Tibial artery (tissue), 4 donors: ENCODE measurements around the gene LIX1.
"Not testable (repeated sequence)": the region's sequence is repeated elsewhere in the genome, so short reads cannot be mapped to it uniquely, and the experiment has no call there.

ENCODE experiments used
- DNase-seq, 2 donors: peaks; one replicate each; pipeline ENCODE4 v3.0.0-alpha.2; 2019
- H3K27ac ChIP-seq, 2 donors: fragments of 200-600 bp; sonication (generic) in 1 of 2; 1 replicate in 1 of 2; 2 replicates in 1 of 2; pipeline ENCODE4 v1.5.1; 2018 to 2019; ENCODE audit warnings: mild to moderate bottlenecking in 1 of 2
- H3K27me3 ChIP-seq, 2 donors: fragments of 200-600 bp; sonication (generic) in 1 of 2; one replicate each; pipeline versions ENCODE4 v1.5.1 to v1.6.0; 2016 to 2019
- H3K36me3 ChIP-seq, 3 donors: fragments of 200-600 bp; sonication (generic) in 2 of 3; one replicate each; pipeline ENCODE4 v1.5.1; 2016 to 2019; ENCODE audit warnings: mild to moderate bottlenecking in 2 of 3
- H3K4me1 ChIP-seq, 4 donors: fragments of 200-600 bp; sonication (generic) in 2 of 4; 1 replicate in 3 of 4; 2 replicates in 1 of 4; pipeline ENCODE4 v1.5.1; 2016 to 2019
- H3K4me3 ChIP-seq, 2 donors: fragments of 200-600 bp; sonication (generic) in 1 of 2; 1 replicate in 1 of 2; 2 replicates in 1 of 2; pipeline ENCODE4 v1.5.1; 2018 to 2019; ENCODE audit warnings: mild to moderate bottlenecking in 2 of 2
- H3K9me3 ChIP-seq, 3 donors: fragments of 200-600 bp; sonication (generic) in 1 of 3; one replicate each; pipeline ENCODE4 v1.5.1; 2016 to 2019
- intact Hi-C: fragments of 100-400 bp; cut with DNase I; formaldehyde crosslinking; loops from one replicate; pipeline ENCODE4 v1.15.0; 2023; ENCODE audit warnings: low total_unique reads
- TF ChIP-seq, protein P1 (sequence below), 2 experiments: fragments of 200-600 bp in 1 of 2; fragments of 450-650 bp in 1 of 2; IDR thresholded peaks; one replicate each; pipeline ENCODE4 v1.5.1; 2017 to 2019; ENCODE audit warnings: antibody characterized with exemption in 2 of 2, mild to moderate bottlenecking in 1 of 2, moderate library complexity in 1 of 2

Gene LIX1

DNA sequence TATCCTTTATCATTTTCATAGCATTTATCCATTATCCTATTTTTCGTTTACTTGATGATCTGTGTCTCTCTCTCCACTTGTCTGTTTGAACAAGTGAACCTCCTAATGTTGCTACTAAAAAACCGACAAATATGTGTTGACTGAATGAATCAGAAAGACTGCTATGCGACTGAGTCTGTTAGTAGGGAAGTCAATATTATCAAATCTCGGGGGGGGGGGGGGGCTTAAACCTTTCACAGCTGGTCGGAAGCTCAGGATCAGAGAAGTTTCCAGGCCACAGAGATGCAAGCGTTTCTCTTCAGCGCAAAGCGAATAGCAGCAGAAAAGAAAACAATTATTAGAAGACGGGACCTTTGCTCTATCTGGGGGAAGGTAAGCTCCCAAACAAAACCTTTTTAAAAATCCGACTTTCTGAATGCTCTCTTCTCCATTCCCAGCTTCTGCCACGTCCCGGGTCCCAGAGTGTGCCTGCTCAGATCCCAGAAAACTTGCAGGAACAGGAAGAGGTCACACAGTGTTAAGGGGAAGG, 40.2 kb upstream of the LIX1 start:
- peak overlapping the region; percentile 81 to 84 for H3K27ac ChIP-seq
- intact Hi-C loops: loop anchor here (5.0 kb wide), 1 partner anchor 1590 kb away; the partner anchor contains the start of gene RGMB
- peaks cover 13 to 14% (median 13%) of the 10 kb centered on the region in 3 donors for H3K36me3 ChIP-seq
- peaks cover 0 to 29% (median 11%) of the 10 kb centered on the region in 4 donors for H3K4me1 ChIP-seq
- DNase-seq: no peak
- TF ChIP-seq, protein P1, sequence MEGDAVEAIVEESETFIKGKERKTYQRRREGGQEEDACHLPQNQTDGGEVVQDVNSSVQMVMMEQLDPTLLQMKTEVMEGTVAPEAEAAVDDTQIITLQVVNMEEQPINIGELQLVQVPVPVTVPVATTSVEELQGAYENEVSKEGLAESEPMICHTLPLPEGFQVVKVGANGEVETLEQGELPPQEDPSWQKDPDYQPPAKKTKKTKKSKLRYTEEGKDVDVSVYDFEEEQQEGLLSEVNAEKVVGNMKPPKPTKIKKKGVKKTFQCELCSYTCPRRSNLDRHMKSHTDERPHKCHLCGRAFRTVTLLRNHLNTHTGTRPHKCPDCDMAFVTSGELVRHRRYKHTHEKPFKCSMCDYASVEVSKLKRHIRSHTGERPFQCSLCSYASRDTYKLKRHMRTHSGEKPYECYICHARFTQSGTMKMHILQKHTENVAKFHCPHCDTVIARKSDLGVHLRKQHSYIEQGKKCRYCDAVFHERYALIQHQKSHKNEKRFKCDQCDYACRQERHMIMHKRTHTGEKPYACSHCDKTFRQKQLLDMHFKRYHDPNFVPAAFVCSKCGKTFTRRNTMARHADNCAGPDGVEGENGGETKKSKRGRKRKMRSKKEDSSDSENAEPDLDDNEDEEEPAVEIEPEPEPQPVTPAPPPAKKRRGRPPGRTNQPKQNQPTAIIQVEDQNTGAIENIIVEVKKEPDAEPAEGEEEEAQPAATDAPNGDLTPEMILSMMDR (IDR thresholded peaks at IDR 0.05): no peak
- H3K4me3 ChIP-seq: peak overlapping the region; percentile 71 to 75
- H3K9me3 ChIP-seq: no peaks in the 10 kb centered on the region
- no peaks in the 10 kb centered on the region for H3K27me3 ChIP-seq

DNA sequence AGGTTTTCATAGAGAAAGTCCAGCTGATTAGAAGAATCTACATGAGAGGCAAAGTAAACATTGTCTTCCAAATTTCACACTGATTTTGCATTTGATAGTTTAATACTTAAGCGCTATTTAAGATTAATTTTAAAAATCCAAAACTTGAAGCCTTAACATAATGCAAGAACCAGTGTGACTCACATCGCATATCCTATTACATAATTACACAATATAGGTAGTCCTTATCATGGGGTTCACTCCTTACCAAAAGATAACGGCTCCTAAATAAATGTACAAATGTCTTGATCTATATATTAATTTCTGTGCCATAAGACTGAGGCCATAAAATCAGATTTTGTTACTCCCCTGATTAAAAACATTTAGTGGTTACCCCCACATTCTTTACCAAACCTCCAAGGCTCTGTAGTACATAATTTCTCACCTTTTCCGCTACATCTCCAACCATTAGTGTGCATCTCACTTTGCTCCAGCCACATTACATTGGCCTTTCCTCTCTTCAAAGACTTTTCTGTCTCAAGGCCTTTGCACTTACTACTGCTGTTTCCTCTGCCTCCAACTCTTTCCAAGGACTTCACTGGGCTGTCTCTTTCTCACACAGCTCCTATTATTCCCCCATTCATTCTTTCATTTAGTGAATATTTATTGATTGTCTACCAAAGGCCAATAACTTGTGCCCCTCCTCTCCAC, 39.6 kb upstream of the LIX1 start:
- H3K27me3 ChIP-seq: no peaks in the 10 kb centered on the region
- intact Hi-C loops: loop anchor here (5.0 kb wide), 1 partner anchor 1590 kb away; the partner anchor contains the start of gene RGMB
- peaks cover 0 to 29% (median 11%) of the 10 kb centered on the region in 4 donors for H3K4me1 ChIP-seq
- H3K9me3 ChIP-seq: no peaks in the 10 kb centered on the region
- DNase-seq: no peak
- TF ChIP-seq, protein P1 (IDR thresholded peaks at IDR 0.05): no peak
- H3K4me3 ChIP-seq: peak overlapping the region; percentile 71 to 75
- peak overlapping the region; percentile 81 to 84 for H3K27ac ChIP-seq
- H3K36me3 ChIP-seq: peaks cover 18 to 20% (median 19%) of the 10 kb centered on the region in 3 donors

DNA sequence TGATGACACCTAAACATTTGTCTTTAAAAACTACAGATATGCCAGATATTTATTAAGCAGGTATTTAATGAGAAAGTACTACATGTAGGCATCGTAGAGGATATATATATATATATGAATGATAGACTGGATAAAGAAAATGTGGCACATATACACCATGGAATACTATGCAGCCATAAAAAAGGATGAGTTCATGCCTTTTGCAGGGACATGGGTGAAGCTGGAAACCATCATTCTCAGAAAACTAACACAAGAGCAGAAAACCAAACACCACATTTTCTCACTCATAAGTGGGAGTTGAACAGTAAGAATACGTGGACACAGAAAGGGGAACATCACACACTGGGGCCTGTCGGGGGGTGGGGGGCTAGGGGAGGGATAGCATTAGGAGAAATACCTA, 37.0 kb upstream of the LIX1 start:
- H3K4me3 ChIP-seq, H3K9me3 ChIP-seq, H3K27me3 ChIP-seq, H3K27ac ChIP-seq, intact Hi-C loops, DNase-seq: not testable (repeated sequence)
- peaks cover 0 to 29% (median 11%) of the 10 kb centered on the region in 4 donors for H3K4me1 ChIP-seq
- peaks cover 42 to 44% (median 44%) of the 10 kb centered on the region in 3 donors for H3K36me3 ChIP-seq

DNA sequence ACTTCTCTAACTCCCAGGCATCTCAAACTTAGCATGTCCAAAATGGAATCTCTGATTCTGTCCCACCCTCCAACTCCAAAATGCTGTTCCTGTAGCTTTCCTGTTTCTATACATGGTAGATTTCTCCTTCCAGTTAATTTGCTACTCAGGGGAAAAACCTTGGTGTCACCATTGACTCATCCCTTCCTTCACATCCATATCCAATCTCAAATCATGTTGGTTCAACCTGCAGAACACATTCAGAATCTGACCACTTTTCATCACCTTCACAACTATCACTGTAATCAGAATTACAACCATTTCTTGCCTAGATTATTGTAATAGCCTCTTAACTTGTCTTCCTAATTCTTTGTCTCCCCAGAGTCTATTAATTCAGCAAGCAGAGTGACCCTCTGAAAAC, 29.8 kb upstream of the LIX1 start:
- TF ChIP-seq, protein P1 (IDR thresholded peaks at IDR 0.05): no peak
- intact Hi-C loops: no loop called here
- H3K36me3 ChIP-seq: peaks cover 72 to 89% (median 73%) of the 10 kb centered on the region in 3 donors

DNA sequence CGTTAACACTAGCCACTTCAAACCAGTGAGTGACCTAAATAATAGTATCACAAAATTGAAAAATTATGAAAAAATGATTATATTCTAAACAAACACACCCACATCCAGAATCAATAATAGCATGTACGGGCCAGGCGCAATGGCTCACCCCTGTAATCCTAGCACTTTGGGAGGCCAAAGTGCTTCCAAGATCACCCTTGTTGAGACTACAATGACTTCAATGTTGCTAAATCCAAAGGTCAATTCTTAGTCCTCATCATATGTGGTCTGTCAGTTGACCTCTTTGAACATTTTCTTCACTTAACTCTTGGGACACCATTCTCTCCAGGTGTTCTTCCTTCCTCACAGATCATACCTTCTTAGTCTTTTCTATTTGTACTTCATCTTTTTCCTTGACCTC, 29.3 kb upstream of the LIX1 start:
- H3K9me3 ChIP-seq: no peaks in the 10 kb centered on the region
- H3K4me1 ChIP-seq: no peaks in the 10 kb centered on the region
- H3K27ac ChIP-seq: no peak overlapping the region
- DNase-seq: no peak
- intact Hi-C loops: no loop called here
- H3K4me3 ChIP-seq: no peak overlapping the region
- H3K27me3 ChIP-seq: no peaks in the 10 kb centered on the region
- H3K36me3 ChIP-seq: peaks cover 67 to 89% (median 73%) of the 10 kb centered on the region in 3 donors
- TF ChIP-seq, protein P1 (IDR thresholded peaks at IDR 0.05): no peak

More for the DNA sequence above, 29.8 kb upstream of the LIX1 start:
- no peak overlapping the region for H3K27ac ChIP-seq
- no peak for DNase-seq
- no peaks in the 10 kb centered on the region for H3K4me1 ChIP-seq
- no peaks in the 10 kb centered on the region for H3K27me3 ChIP-seq
- H3K4me3 ChIP-seq: no peak overlapping the region
- no peaks in the 10 kb centered on the region for H3K9me3 ChIP-seq

DNA sequence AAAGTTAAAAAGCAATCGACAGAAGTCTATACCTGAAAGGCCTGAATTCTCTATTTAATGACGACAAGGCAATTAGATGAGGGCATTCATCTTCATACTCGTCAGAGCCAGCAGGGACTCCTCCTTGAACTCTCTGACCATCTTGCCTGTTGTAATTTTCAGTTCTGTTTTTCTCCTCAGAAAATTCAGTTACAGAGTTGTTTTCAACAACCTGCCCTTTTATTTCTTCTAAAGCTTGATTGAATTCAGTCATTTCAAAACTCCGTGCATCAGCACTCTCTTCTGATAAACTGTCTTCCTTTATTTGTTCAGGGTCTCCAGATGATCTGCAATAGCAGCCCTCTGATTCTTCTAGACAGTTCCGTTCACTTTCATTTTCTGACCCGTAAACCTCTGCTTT, 25.0 kb upstream of the LIX1 start:
- TF ChIP-seq, protein P1 (IDR thresholded peaks at IDR 0.05): no peak
- Histone ChIP-seq H3K4me1 (no peaks in the 10 kb centered on the region), H3K4me3 (no peak overlapping the region), H3K27ac (no peak overlapping the region), H3K9me3 (no peaks in the 10 kb centered on the region), H3K27me3 (no peaks in the 10 kb centered on the region), H3K36me3 (peaks cover 30 to 70% (median 47%) of the 10 kb centered on the region in 3 donors)
- intact Hi-C loops: loop anchor here (10.0 kb wide), 1 partner anchor 413 kb away; no protein-coding TSS in a partner anchor
- DNase-seq: no peak
